ENCODE measurements around the gene SPATA33.
"Not testable (repeated sequence)": the region's sequence is repeated elsewhere in the genome, so short reads cannot be mapped to it uniquely, and the experiment has no call there.

Gene SPATA33

DNA sequence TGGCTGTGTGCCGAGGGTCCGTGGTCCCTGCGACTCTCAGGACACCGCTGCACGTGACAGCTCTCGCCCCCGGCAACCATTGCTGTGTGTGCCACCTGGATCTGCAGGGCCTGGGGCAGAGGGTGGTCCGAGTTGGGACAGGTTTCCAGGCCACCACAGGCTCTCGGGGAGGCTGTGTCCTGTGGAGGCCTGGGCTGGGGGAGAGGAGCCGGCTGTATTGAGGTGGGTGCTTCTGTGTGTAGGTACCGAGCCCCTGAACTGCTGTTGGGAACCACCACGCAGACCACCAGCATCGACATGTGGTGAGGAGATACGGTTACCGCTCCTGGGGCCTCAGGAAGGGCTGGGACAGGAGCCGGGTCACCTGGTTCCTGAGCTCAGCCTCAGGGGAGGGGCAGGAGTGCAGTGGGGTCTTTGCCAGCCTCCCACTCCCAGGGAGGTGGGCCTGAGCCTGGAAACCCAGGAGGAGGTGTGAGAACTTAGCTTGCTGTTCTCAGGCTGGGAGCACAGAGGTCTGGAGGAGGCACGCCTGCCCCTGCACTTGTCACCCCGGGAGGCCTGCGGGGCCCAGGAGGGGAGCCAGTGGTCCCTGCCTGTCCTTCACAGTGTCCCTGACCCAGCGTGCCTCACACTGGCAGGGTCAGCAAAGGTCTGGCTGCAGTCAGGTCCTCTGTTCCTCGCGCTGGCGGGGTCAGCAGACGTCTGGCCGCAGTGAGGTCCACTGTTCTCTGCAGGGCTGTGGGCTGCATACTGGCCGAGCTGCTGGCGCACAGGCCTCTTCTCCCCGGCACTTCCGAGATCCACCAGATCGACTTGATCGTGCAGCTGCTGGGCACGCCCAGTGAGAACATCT is 36.5 kb downstream of the SPATA33 start:
- no peak for DNase-seq (ENCODE audit: low spot score)

DNA sequence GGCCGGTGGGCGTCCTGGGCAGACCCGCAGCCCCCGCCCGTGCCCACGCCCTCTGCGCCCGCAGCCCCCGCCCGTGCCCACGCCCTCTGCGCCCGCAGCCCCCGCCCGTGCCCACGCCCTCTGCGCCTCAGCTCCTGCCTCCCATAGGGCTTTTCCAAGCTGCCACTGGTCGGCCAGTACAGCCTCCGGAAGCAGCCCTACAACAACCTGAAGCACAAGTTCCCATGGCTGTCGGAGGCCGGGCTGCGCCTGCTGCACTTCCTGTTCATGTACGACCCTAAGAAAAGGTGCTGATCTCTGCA is 37.1 kb downstream of the SPATA33 start:
- not testable (repeated sequence) for DNase-seq (ENCODE audit: low spot score)

DNA sequence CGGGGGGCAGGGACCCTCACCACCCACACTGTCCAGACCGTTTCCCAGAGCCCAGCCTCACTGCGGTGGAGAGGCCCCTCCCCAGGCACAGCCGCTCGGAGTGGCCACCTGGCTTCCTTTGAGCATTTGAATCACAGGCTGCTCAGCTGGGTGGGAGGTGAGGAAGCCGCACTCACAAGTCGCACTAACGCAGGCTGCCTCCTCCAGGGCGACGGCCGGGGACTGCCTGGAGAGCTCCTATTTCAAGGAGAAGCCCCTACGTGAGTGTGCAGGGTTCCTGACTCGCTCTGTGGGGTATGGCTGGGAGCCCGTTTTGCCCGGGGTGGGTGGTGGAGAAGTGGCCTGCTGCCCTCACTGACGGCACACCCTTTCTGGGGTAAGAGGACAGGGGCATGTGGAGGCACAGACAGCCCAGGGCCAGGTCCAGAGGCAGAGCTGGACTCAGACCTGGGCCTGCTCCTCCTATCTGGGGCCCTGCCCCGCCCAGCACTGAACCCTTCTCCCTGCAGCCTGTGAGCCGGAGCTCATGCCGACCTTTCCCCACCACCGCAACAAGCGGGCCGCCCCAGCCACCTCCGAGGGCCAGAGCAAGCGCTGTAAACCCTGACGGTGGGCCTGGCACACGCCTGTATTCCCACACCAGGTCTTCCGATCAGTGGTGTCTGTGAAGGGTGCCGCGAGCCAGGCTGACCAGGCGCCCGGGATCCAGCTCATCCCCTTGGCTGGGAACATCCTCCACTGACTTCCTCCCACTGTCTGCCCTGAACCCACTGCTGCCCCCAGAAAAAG is 37.6 kb downstream of the SPATA33 start:
- no peak for DNase-seq (ENCODE audit: low spot score)

DNA sequence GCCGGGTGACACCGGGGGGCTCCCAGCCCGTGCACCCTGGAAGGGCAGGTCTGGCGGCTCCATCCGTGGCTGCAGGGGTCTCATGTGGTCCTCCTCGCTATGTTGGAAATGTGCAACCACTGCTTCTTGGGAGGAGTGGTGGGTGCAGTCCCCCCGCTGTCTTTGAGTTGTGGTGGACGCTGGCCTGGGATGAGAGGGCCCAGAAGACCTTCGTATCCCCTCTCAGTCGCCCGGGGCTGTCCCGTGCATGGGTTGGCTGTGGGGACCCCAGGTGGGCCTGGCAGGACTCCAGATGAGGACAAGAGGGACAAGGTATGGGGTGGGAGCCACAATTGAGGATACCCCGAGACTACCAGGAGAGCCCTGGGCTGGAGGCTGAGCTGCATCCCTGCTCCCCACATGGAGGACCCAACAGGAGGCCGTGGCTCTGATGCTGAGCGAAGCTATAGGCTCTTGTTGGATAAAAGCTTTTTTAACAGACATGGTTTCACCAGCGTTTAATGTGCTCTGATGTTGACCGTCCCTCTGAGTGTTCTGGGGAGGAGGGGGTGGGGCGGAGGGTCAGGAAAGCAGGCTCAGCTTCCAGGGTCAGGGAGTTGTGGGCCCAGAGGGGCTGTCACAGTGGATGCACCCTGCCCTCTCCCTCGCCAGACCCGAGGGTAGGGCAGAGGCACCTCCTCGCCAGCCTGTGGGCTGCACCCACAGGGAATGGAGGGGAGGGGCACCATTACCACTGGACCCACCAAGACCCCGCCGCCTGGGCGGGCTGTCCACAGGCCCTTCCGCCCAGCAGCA is 38.4 kb downstream of the SPATA33 start:
- DNase-seq (ENCODE audit: low spot score) = no peak

DNA sequence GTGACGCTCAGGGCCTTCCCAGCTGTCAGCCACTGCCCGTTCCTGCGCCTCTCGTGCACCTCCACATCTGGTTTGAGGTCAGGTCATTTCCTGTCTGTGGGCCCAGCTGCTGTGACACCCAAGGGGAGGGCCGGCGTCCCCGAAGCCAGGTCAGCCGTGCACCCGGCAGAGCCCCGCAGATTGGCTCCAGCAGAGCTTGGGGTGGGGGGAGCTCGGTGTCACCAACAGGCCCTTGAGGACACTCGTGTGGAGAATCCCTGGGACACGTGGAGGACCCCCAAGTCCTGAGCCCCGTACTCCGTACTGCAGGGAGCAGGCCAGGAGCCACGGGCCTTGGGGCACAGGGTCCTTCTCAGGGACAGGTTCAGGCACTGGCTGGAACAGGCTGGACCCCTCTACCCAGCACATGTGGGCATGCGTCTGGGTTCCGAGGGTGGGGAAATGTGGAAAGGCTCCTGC is 39.1 kb downstream of the SPATA33 start:
- DNase-seq (ENCODE audit: low spot score) = no peak

DNA sequence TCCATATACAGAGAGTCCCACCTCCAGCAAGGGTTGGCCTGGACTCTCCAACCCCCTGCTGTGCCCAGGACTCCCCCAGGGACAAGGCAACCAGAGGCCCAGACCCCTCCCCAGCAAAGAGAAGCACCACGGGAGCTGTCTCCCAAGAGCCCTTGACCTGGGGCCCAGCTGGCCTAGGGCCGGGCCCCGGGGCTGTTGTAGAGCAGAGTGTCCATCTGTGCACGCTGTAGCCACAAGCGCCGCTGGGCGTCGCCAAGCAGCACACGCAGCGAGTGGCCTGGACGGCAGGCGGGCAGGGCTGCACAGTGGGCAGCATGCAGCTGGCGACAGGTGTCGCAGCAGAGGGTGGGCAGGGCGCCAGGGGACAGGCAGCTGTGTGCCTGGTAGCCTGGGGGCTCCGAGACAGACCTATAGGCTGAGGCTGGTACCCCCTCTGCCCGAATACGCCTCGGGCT is 39.6 kb downstream of the SPATA33 start:
- no peak for DNase-seq (ENCODE audit: low spot score)

DNA sequence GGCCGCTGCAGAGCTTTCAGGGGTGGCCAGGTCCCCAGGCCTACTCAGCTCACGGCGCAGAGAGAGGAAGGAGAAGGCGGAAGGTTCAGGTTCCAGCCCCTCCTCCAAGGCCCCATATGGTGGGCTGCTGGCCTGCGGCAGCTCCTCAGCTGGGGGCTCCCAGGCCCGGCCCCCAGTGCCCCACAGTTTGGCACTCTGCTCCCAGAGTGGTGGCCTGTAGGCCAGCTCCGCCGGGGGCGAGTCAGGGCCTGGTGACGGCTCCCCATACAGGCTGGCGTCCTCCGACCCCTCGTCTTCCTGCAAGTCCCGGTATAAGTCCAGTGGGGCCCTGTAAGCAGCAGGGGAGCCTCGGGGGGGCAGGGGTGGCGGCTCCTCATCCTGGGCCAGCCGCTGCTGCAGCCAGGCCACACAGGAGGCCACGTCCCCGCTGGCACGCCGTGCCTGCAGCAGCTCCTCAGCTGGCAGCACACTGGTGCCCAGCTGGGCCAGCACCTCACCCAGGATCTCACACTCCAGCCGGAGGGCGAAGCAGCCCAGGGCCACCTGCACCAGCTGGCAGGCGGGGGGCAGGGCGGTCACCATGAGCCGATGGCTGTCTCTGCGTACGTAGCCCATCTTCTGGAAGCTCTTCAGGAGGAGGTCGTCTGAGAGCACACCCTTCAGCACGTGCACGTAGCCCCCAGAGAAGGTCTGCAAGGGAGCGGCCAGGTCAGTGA is 40.1 kb downstream of the SPATA33 start:
- DNase-seq (ENCODE audit: low spot score) = no peak

DNA sequence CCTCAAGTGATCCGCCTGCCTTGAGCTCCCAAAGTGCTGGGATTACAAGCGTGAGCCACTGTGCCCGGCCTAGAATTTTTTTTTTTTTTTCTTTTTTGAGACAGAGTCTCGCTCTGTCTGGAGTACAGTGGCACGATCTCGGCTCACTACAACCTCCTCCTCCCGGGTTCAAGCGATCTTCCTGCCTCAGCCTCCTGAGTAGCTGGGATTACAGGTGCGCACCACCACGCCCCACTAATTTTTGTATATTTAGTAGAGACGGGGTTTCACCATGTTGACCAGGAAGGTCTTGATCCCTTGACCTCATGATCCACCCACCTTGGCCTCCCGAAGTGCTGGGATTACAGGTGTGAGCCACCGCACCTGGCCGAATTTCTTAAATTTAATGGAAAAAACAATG is 41.1 kb downstream of the SPATA33 start:
- not testable (repeated sequence) for DNase-seq (ENCODE audit: low spot score)

DNA sequence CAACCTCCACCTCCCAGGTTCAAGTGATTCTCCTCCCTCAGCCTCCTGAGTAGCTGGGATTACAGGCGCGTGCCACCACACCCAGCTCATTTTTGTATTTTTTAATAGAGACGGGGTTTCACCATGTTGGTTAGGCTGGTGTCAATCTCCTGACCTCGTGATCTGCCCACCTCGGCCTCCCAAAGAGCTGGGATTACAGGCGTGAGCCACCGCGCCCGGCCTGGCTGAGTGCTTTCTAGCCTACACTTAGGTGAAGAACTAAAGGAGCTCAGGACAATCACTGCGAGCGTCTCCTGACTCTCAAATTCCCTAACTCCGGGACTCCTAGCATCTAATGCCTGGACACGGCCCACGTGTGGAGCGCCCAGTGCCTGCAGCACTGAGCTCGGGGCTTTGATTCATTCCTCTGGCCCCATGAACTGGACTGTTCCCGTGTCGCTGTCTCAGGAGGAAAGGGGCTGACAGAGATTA is 42.0 kb downstream of the SPATA33 start:
- DNase-seq (ENCODE audit: low spot score) = not testable (repeated sequence)

DNA sequence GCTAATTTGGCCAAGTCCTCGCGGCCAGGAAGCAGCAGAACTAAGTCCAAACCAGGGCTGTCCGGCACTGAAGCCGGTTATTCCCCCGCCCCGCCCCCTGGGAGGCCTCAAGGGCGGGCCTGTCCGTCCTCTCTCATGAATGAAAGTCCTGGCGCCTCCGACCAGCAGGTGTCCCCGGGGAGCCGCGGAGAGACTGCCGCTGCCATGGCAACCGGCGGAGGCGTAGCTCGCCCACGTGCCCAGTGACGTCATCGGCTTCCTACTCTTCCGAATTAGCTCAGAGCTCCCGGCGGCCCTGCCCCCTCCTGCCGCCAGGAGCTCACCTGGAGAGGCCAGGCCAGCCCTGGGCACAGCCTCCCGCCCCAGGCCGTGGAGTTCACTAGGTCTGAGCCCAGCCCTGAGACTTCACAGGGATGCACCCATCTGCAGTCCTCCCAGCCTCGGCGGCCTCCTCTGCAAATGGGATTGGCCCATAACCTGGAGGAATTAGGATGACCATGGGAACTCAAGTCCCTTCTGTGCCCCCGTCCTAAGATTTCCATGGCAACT is 42.5 kb downstream of the SPATA33 start:
- peak; percentile 98 for DNase-seq (ENCODE audit: low spot score)

DNA sequence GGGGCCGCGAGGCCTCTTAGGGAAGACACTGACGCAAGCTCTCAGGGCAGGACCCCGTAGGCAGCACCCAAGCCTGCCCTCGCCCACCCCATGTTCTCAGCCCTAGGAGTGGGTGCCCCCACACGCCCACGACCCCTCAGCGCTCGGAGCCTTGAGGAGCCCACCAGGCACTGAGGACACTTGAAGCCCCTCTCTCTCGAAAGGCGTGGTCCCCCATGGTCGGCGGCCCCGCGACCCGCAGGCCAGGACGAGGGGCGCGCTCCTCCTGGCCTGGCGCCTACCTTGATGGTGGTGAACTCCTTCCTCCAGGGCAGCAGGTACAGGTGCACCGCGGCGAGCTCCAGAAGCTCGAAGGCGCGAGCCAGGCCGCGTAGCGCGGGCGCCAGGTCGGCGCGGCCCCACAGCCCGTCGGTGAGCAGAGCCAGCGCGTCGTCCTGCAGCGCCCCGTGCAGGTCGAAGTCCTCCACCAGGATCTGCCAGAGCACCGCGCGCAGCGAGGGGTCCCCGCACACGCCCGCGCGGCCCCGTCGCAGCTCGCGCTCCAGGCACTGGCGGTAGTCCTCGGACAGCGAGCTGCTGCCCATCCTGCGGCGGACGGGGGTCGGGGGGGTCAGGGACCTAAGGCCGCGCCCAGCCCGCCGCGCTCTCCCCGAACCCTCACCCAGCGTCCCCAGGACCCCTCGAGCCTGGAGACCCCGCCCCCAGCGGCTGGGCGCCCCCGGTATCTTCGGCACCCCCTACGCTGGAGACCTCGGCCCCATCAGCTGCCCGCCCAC is 43.2 kb downstream of the SPATA33 start:
- DNase-seq (ENCODE audit: low spot score) = peak; percentile 27

DNA sequence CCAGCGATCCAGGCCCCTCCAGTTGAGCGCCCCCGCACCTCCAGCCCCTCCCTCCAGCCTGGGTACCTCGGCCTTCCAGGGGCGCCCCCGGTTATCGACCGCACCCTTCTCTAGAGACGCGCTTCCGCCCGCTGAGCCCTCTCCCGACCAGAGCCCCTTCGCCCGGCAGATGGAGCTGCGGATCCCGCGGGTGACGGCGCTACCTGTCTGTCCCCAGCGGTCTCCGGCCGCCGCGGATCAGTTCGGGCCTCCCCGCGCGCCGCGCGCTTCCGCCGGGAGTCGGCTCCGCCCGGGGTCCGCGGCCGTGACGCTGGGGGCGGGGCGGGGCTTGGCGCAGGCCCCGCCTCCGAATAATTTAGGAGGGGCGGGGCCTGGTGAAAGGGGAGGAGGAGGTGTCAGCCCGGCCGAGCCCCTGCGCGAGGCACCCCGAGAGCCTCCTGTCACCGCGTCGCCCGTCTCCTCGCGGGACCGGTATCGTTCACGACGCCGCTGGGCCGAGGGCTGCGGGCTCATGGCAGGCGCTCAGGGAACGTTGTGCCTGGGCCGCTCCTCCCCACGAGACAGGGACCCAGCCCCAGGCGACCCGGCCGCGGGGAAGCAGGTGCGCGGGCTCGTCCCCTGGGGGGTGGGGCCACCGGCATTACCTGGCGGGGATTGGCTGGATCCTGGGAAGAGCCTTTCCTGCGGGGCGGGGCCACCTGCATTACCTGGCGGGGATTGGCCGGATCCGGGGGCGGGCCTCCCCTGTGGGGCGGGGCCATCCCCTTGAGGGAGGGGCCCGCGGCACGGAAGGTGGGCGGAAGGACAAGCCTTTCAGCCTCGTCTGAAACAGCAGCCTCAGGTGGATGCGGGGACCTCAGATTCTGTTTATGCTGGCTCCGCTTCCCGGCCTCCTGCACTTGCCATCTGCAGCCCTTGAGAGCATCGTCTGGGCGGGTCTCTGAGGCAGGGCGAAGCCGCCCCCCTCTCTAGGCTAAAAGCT is 44.1 kb downstream of the SPATA33 start, which contains the start of gene SPATA2L:
Gene SPATA2L (minus strand): TSS at position 281 of the 982 bp plus-strand sequence. CDS start 473 bp downstream, outside the sequence.
- peak; percentile 92 for DNase-seq (ENCODE audit: low spot score)

DNA sequence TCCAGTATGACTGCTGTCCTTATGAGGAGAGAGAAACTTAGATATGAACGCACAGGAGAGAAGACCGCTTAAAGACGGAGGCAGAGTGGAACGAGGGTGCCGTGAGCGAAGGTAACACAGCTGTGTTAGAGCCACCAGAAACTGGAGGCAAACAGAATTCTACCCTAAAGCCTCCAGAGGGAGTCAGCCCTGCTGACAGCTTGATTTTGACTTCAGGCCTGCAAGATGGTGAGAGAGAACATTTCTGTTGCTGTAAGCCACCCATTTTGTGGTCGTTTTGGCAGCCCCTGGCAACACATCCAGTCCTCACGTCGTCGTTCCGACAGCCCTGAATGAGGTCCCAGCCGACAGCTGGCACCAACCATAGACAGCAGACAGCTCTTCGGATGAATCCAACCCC is 46.6 kb downstream of the SPATA33 start:
- no peak for DNase-seq (ENCODE audit: low spot score)

DNA sequence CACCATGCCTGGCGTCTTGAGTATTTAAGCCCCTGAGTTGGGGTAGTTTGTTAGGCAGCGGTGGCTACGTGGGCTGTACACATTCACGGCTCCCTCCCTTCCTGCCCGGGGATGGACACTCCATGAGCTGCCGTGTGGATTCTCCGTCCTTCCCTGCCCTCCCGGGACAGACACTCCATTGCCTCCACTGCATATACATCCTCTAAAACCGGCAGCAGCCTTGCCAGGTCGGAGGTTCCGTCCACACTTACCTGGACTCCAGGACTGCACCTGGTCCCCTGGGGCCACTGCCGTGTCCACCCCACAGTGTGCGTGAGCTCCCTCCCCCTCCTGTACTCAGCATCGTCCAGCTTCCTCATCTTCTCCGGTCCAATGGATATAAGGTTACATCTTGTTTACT is 47.4 kb downstream of the SPATA33 start:
- no peak for DNase-seq (ENCODE audit: low spot score)

DNA sequence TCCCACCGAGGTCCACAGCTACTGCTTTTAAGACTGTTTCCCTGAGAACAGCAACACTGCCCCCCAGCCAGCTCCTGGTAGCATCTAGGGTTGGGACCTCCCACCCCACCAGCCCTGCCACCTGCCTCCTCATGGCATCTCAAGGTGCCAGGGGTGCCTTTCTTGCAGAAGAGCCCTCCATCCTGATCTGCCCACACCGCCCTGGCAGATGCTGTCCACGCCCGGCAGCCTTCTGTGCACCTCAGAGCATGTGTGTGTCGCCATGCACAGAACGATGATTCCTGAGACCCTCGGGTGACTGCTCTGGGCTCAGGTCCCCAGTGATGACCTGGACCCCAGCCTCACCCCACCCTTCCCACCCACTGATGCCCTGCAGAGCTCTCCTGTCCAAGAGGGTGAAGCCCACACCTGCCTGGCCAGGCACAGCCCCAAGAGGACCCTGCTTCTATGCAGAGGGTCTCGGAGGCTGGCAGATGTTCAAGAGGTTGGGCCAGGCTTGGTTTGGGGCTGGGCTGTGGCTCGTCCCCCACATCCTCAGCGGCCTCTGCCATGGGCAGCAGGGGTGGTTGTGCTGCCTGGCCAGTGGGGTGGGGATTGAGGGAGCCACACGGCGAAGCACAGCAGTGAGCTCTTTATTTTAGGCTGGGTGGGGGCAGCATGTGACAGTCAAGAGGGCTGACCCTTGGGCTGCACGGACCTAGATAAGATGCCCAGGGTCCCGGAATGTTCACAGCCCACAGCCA is 49.1 kb downstream of the SPATA33 start:
- DNase-seq (ENCODE audit: low spot score) = no peak

DNA sequence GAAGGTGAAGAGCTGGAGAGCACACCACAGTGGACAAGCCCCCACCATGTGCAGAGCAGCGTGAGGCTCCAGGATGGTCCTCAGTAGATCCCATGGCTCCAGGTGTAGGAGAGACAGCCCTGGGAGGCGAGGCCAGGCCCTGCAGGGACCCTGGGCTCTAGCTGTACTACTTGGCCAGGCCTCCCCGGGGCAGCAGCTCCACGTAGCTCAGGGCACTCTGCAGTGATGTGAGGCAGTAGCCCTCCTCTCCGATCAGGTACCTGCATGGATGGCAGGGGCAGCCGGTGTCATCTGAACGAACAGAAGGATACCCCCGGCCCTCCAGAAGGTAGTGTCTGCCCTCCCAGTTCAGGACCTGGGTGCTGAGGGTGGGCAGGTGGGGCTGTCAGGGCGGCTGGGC is 50.1 kb downstream of the SPATA33 start:
- no peak for DNase-seq (ENCODE audit: low spot score)

DNA sequence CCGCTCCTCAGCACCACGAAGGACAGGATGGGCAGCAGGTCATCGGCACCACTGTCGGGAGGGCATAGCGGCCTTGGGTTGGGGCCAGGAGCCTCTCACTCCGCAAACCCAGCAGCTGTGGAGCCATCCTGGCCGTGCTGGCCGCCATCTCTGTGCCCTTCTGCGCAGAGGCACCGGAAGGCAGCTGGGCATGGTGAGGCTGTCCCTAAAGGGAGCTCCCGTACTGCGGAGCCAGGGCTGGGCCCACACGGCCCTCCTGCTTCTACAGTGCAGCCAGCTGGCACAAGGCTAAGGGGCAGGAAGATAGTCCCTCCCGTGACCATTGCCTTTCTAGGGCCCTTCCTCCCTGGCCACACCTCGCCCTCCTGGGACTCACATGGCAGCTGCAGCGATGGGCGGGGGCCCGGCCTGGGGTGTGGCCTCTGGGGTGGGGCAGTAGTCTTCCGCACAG is 50.9 kb downstream of the SPATA33 start:
- no peak for DNase-seq (ENCODE audit: low spot score)

DNA sequence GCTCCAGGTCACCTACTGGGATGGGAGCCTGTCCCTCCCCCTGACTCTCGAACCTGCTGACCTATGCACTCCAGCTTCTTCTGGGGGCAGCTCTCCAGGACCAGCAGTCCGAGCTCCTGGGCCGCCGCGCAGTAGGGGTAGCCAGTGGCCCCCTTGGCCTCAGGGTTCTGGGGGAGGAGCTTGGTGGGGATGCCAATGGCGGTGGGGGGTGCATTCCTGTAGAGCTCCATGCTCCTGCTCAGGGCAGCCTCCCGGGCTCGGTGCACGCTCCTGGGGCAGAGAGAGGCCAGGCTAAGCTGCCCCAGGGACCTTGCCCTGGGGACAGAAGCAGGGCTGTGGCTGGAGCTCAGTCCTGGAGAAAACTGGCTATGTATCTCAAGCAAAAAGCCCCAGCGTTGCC is 51.5 kb downstream of the SPATA33 start:
- DNase-seq (ENCODE audit: low spot score) = no peak

Data from AG08395 (cell line).